ENCODE data around the gene HPF1.
A peak's percentile ranks its signal among the peaks of the same experiment; 100 is the strongest.

The HPF1 gene

DNA sequence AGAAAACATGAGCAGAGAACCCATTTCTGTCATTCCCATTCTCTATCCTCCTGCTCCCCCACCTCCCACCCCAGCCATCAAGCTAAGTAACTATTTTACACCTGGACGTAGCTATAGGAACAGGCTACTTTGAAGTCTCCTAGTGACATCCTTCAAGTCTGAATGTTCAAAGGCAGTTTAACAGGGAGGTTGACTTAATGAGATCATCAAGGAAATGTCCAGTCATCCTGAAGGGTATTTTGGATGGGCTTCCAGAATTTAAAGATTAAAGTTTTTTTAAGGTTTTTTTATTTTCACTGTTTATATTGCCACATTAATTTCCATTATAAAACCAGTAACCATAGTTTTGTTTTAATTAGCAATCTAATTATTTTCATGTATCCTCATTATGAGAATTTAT is 41.1 kb downstream of the HPF1 start:
- H3K4me3 ChIP-seq (ENCODE audit: low read depth, low read length): no peak overlapping the region
- DNase-seq (ENCODE audit: low read depth): peak; percentile 10
- TF ChIP-seq, protein P1, sequence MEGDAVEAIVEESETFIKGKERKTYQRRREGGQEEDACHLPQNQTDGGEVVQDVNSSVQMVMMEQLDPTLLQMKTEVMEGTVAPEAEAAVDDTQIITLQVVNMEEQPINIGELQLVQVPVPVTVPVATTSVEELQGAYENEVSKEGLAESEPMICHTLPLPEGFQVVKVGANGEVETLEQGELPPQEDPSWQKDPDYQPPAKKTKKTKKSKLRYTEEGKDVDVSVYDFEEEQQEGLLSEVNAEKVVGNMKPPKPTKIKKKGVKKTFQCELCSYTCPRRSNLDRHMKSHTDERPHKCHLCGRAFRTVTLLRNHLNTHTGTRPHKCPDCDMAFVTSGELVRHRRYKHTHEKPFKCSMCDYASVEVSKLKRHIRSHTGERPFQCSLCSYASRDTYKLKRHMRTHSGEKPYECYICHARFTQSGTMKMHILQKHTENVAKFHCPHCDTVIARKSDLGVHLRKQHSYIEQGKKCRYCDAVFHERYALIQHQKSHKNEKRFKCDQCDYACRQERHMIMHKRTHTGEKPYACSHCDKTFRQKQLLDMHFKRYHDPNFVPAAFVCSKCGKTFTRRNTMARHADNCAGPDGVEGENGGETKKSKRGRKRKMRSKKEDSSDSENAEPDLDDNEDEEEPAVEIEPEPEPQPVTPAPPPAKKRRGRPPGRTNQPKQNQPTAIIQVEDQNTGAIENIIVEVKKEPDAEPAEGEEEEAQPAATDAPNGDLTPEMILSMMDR (conservative IDR thresholded peaks at IDR 0.05; ENCODE audit: low read depth, low read length): no peak

DNA sequence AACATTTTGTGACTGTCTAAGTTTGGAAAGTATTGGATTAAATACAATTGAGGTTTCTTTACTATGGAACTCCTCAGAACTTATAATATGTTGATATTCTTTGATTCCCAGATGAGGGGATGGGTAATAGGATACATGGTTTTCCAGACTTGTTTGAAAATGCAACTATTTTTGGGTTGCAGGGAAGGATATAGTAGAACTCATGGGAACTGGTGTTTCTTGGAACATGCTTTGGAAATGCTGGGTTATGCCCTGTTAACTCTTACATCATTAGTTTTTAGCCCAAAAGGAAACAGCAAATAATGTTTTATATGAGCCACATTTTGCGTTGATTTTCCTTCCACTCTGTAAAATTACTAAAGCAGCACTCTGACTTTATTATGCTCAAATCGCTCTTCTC is 41.9 kb downstream of the HPF1 start:
- no peak overlapping the region for H3K4me3 ChIP-seq (ENCODE audit: low read depth, low read length)
- TF ChIP-seq, protein P1 (conservative IDR thresholded peaks at IDR 0.05; ENCODE audit: low read depth, low read length): no peak
- no peak for DNase-seq (ENCODE audit: low read depth)

DNA sequence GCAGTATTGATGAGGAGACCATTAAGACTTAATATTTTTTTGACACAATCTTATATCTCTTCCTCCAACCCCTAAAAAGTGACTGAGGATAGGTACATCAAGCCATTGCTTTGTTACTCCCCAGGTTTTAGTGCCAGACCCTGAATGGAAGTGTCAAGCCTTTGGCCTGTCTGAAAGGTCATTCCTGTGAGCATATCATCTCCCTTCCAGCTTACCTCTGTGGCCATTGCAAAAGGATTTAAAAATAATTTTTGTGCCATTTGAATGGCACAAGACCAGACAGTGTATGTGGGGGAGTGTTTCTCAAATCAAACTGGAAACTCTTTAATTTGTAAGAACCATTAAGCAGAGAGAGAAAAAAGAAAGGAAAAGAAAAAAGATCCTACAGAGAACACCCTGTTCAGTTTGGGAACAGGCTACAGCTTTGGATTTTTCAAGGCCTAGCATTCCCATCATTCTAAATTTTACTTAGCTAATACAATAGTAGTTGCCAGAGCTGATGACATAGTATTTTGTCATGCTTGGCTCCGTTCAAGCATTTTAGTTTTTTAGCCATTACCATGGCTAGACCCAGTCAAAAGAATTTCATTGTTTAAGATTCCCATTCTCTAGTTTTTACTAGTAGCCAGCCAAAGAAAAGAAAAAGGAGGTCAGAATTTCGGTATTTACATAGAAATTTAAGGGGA is 49.6 kb downstream of the HPF1 start:
- H3K4me3 ChIP-seq (ENCODE audit: low read depth, low read length): no peak overlapping the region
- TF ChIP-seq, protein P1 (conservative IDR thresholded peaks at IDR 0.05; ENCODE audit: low read depth, low read length): no peak
- DNase-seq (ENCODE audit: low read depth): no peak

DNA sequence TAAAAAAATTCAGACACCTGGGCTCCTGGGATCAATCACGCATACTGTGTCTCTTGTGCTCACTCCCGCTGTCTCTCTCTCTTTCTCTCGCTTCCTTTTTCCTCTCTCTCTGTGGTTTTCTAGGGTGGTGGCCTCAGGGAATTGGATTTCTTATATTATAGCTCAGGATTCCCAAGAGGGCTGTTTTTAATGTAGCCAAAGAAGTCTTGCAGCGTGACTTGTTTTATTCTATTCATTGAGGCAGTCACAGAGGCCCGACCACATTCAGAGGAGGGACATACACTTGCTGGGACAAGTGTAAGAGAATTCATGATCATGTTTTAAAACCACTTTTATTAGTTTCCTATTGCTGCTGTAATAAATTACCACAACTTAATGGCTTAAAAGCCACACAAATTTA is 59.4 kb downstream of the HPF1 start:
- TF ChIP-seq, protein P1 (conservative IDR thresholded peaks at IDR 0.05; ENCODE audit: low read depth, low read length): no peak
- DNase-seq (ENCODE audit: low read depth): no peak
- H3K4me3 ChIP-seq (ENCODE audit: low read depth, low read length): no peak overlapping the region

DNA sequence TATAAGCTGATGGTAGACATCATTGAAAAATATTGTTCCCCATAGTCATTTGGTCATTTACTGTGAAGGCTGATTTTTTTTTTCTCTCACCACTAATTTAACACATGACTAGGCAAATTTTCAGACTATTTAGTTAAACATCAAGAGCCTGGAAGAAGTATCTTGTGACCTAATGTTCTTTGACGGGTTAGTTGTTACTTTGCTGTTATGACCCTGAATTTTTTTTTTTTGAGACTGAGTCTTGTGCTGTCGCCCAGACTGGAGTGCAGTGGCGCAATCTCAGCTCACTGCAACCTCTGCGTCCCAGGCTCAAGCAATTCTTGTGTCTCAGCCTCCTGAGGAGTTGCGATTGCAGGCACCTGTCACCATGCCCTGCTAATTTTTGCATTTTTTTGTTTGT is 67.0 kb downstream of the HPF1 start:
- H3K4me3 ChIP-seq (ENCODE audit: low read depth, low read length): no peak overlapping the region
- peak; percentile 5 for DNase-seq (ENCODE audit: low read depth)
- TF ChIP-seq, protein P1 (conservative IDR thresholded peaks at IDR 0.05; ENCODE audit: low read depth, low read length): no peak

DNA sequence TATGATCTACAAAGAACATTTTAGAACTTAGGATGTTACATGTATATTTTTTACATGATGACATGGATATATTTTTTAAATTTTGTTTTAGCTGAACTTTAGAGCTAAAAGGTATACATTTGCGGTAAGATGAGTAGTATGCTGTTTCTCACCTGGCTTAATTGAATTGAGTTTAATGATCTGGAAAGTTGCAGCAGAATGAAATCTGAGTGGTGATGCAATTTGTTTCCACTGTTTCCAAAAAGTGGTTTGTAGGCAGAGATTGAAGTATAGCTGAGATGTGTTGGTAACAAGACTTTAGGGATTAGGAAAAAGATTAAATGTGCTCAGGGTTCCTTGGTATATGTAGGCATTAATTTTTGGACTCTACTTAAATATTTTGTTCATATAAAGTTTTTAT is 68.1 kb downstream of the HPF1 start:
- no peak for DNase-seq (ENCODE audit: low read depth)
- TF ChIP-seq, protein P1 (conservative IDR thresholded peaks at IDR 0.05; ENCODE audit: low read depth, low read length): no peak
- H3K4me3 ChIP-seq (ENCODE audit: low read depth, low read length): no peak overlapping the region

DNA sequence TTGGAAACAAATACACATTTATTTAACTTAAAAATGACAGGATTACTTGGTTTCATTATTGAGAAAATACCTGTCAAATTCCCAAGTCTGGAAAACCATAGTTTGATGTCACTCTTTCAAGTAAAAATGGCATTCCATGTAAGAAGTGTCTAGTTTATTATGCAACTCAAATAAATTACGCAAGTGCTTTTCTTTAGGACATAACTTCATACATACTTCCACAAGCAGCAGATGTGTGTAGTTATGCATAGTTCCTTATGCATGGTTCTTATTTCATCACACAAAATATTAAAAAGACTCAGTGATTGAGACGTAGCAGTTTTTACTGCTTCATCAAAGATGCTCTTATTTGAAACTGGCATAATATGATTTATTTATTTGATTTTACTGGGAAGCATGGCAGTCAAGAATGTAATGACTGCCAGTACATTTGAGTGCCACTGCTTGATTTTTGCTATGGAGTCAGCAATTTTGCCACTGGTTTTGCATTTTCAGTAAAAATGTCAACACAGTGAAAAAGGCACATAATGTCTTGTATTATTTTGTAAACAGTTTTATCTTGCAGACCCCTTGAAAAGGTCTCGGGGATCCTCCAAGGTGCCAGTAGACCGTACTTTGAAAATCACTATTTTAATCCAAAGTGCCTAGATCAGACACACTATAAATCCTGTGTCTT is 75.2 kb downstream of the HPF1 start:
- no peak overlapping the region for H3K4me3 ChIP-seq (ENCODE audit: low read depth, low read length)
- TF ChIP-seq, protein P1 (conservative IDR thresholded peaks at IDR 0.05; ENCODE audit: low read depth, low read length): no peak
- peak; percentile 68 for DNase-seq (ENCODE audit: low read depth)

Data from choroid plexus epithelial cell (primary cell).